ENCODE results near the gene C14orf132. TPM values are rescaled to one million over a fixed set of nuclear protein-coding genes. Genes with fewer than 3 reads are reported as not detected.

Gene C14orf132
- total and polyA plus RNA-seq, 4 donors = 9.8 to 49.3 (median 24.7) TPM

- Histone ChIP-seq H3K4me1 (ENCODE audit: control insufficient read depth in 5 of 5, insufficient read depth in 5 of 5, low read length in 5 of 5) (peaks cover 0 to 3% (median 0%) of the 10 kb centered on the region in 5 donors), H3K27me3 (ENCODE audit: control insufficient read depth in 3 of 3, insufficient read depth in 3 of 3, low read length in 2 of 3) (no peaks in the 10 kb centered on the region), H3K4me3 (no peak overlapping the region), H3K36me3 (ENCODE audit: control insufficient read depth in 4 of 4, insufficient read depth in 4 of 4, low read length in 4 of 4) (peaks cover 0 to 2% (median 0%) of the 10 kb centered on the region in 4 donors), H3K9ac (ENCODE audit: insufficient read depth in 1 of 2, low read length in 2 of 2) (no peak overlapping the region), H3K9me3 (ENCODE audit: control insufficient read depth in 4 of 4, insufficient read depth in 3 of 4, low read length in 3 of 4) (peaks cover 0 to 3% (median 0%) of the 10 kb centered on the region in 4 donors), H3K27ac (ENCODE audit: low read depth in 1 of 2, low read length in 1 of 2) (no peak overlapping the region)
- no peak for DNase-seq
- no peak for ATAC-seq (ENCODE audit: insufficient read depth, low FRiP score)
- WGBS, 2 donors = 89 to 94% methylated on average over 6 of the region's 6 CpGs
- TF ChIP-seq CTCF (IDR thresholded peaks at IDR 0.05; ENCODE audit: control extremely low read depth, extremely low read depth) = no peak
These were observed 39.5 kb downstream of the C14orf132 start for GRCh38 chr14:96078625-96079016.

- H3K27me3 ChIP-seq (ENCODE audit: control insufficient read depth in 3 of 3, insufficient read depth in 3 of 3, low read length in 2 of 3) = no peaks in the 10 kb centered on the region
- H3K4me3 ChIP-seq = no peak overlapping the region
- no peak overlapping the region for H3K9ac ChIP-seq (ENCODE audit: insufficient read depth in 1 of 2, low read length in 2 of 2)
- H3K9me3 ChIP-seq (ENCODE audit: control insufficient read depth in 4 of 4, insufficient read depth in 3 of 4, low read length in 3 of 4) = no peaks in the 10 kb centered on the region
- 67 to 73% methylated on average over 8 of the region's 8 CpGs for WGBS, 2 donors
- ATAC-seq (ENCODE audit: insufficient read depth, low FRiP score) (no peak), DNase-seq (no peak)
- TF ChIP-seq CTCF (IDR thresholded peaks at IDR 0.05; ENCODE audit: control extremely low read depth, extremely low read depth) = no peak
- no peak overlapping the region for H3K27ac ChIP-seq (ENCODE audit: low read depth in 1 of 2, low read length in 1 of 2)
- peaks cover 0 to 3% (median 0%) of the 10 kb centered on the region in 5 donors for H3K4me1 ChIP-seq (ENCODE audit: control insufficient read depth in 5 of 5, insufficient read depth in 5 of 5, low read length in 5 of 5)
- peaks cover 0 to 2% (median 0%) of the 10 kb centered on the region in 4 donors for H3K36me3 ChIP-seq (ENCODE audit: control insufficient read depth in 4 of 4, insufficient read depth in 4 of 4, low read length in 4 of 4)
These were observed 39.9 kb downstream of the C14orf132 start for GRCh38 chr14:96079066-96079465.

GRCh38 chr14:96080571-96080970, 41.4 kb downstream of the C14orf132 start:
- H3K9ac ChIP-seq (ENCODE audit: insufficient read depth in 1 of 2, low read length in 2 of 2) = no peak overlapping the region
- H3K27me3 ChIP-seq (ENCODE audit: control insufficient read depth in 3 of 3, insufficient read depth in 3 of 3, low read length in 2 of 3) = no peaks in the 10 kb centered on the region
- ATAC-seq (ENCODE audit: insufficient read depth, low FRiP score) = no peak
- peaks cover 0 to 2% (median 0%) of the 10 kb centered on the region in 4 donors for H3K36me3 ChIP-seq (ENCODE audit: control insufficient read depth in 4 of 4, insufficient read depth in 4 of 4, low read length in 4 of 4)
- no peaks in the 10 kb centered on the region for H3K9me3 ChIP-seq (ENCODE audit: control insufficient read depth in 4 of 4, insufficient read depth in 3 of 4, low read length in 3 of 4)
- 89 to 92% methylated on average over 10 of the region's 10 CpGs for WGBS, 2 donors
- H3K4me3 ChIP-seq = no peak overlapping the region
- H3K27ac ChIP-seq (ENCODE audit: low read depth in 1 of 2, low read length in 1 of 2) = no peak overlapping the region
- no peak for TF ChIP-seq CTCF (IDR thresholded peaks at IDR 0.05; ENCODE audit: control extremely low read depth, extremely low read depth)
- DNase-seq = no peak
- H3K4me1 ChIP-seq (ENCODE audit: control insufficient read depth in 5 of 5, insufficient read depth in 5 of 5, low read length in 5 of 5) = peaks cover 0 to 3% (median 0%) of the 10 kb centered on the region in 5 donors

GRCh38 chr14:96081224-96081623, 42.1 kb downstream of the C14orf132 start:
- DNase-seq (no peak), ATAC-seq (ENCODE audit: insufficient read depth, low FRiP score) (no peak)
- TF ChIP-seq CTCF (IDR thresholded peaks at IDR 0.05; ENCODE audit: control extremely low read depth, extremely low read depth) = no peak
- Histone ChIP-seq H3K27ac (ENCODE audit: low read depth in 1 of 2, low read length in 1 of 2) (no peak overlapping the region), H3K27me3 (ENCODE audit: control insufficient read depth in 3 of 3, insufficient read depth in 3 of 3, low read length in 2 of 3) (no peaks in the 10 kb centered on the region), H3K9ac (ENCODE audit: insufficient read depth in 1 of 2, low read length in 2 of 2) (no peak overlapping the region), H3K36me3 (ENCODE audit: control insufficient read depth in 4 of 4, insufficient read depth in 4 of 4, low read length in 4 of 4) (peaks cover 0 to 2% (median 0%) of the 10 kb centered on the region in 4 donors), H3K4me1 (ENCODE audit: control insufficient read depth in 5 of 5, insufficient read depth in 5 of 5, low read length in 5 of 5) (peaks cover 0 to 3% (median 0%) of the 10 kb centered on the region in 5 donors), H3K9me3 (ENCODE audit: control insufficient read depth in 4 of 4, insufficient read depth in 3 of 4, low read length in 3 of 4) (no peaks in the 10 kb centered on the region), H3K4me3 (no peak overlapping the region)
- WGBS, 2 donors = 90 to 91% methylated on average over 6 of the region's 6 CpGs

All from lung (tissue), 12 donors.